Stimulated activated CD4-positive, alpha-beta T cell treated with anti-CD3 and anti-CD28 coated beads, Interleukin-2, amount 100 ng/mL, for 4 hours (primary cell): ENCODE results near the gene CCDC198.

ENCODE experiments used
- DNase-seq: peaks from one replicate; pipeline ENCODE4 v3.0.0-alpha.2; 2020; ENCODE audit warnings: low read depth

The CCDC198 gene

GRCh38 chr14:57464008-57464730 lies 29.5 kb downstream of the CCDC198 start:
- DNase-seq: no peak

GRCh38 chr14:57462551-57462950 lies 31.1 kb downstream of the CCDC198 start:
- no peak for DNase-seq

GRCh38 chr14:57461777-57462320 lies 31.8 kb downstream of the CCDC198 start:
- no peak for DNase-seq

GRCh38 chr14:57435923-57436322 lies 57.7 kb downstream of the CCDC198 start:
- DNase-seq: no peak

GRCh38 chr14:57420986-57421385 lies 72.7 kb downstream of the CCDC198 start:
- DNase-seq: no peak

- DNase-seq: no peak
Observed at GRCh38 chr14:57420033-57420432, 73.6 kb downstream of the CCDC198 start.
